ENCODE measurements around the gene SPRTN.

Gene SPRTN, protein sequence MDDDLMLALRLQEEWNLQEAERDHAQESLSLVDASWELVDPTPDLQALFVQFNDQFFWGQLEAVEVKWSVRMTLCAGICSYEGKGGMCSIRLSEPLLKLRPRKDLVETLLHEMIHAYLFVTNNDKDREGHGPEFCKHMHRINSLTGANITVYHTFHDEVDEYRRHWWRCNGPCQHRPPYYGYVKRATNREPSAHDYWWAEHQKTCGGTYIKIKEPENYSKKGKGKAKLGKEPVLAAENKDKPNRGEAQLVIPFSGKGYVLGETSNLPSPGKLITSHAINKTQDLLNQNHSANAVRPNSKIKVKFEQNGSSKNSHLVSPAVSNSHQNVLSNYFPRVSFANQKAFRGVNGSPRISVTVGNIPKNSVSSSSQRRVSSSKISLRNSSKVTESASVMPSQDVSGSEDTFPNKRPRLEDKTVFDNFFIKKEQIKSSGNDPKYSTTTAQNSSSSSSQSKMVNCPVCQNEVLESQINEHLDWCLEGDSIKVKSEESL

DNA sequence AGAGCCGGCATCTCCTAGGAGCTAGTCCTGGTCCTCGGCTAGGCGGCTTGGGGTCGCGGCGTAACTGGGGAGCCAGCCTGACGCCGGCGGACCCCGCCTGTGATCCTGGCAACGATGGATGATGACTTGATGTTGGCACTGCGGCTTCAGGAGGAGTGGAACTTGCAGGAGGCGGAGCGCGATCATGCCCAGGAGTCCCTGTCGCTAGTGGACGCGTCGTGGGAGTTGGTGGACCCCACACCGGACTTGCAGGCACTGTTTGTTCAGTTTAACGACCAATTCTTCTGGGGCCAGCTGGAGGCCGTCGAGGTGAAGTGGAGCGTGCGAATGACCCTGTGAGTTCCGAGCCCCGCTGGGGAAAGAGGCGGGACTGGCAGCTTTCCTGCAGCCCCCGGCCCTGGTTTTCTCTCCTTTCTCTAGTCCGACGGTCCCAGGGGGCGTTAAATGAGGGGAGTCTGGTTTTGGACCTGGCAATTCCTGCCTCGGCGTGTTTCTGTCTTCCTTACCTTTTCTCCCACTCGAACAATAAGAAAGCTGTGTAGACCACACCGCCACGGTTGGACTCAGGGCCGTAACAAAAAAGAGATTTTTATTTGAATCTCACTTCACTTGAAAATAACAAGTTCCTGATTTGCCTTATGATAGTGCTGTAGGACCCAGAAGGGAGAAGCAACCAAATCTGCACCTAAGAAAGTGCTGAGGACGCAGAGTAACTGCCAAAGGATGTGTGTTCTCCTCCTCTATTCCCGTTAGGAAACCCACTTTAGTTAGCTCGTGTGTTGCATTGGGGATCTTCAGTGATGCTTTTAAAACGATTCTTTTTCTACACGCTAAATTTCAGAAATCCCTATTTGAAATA, at the start of gene SPRTN:
Gene SPRTN, plus strand, starts transcription at position 24 of the 859 bp plus-strand sequence. Its CDS starts 91 bp downstream, at position 115.
- peak; percentile 27 for DNase-seq
- in situ Hi-C loops (cut with HindIII; ENCODE audit: low pct_ligation_motif_present, low pct_unique_long_range_greater_than_20kb, low sequenced_read_pairs), result no loop called here

DNA sequence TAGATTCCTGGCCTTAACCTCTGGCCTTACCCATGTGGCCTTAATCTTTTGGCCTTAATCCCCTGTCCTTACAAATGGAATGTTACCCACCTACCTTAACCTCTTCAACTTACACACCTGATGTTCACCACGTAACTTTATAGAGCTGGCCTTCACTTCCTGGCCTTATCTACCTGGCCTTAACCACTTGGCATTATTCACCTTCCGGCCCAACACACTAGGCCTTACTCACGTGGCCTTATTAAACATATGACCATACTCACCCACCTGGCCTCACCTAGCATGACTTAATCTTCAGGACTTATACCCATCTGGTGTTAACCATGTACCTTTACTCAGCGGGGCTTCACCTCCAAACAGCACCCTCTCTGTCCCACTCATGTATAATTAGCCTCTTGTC, 42.2 kb upstream of the SPRTN start:
- in situ Hi-C loops (cut with HindIII; ENCODE audit: low pct_ligation_motif_present, low pct_unique_long_range_greater_than_20kb, low sequenced_read_pairs), result no loop called here
- DNase-seq, result no peak

DNA sequence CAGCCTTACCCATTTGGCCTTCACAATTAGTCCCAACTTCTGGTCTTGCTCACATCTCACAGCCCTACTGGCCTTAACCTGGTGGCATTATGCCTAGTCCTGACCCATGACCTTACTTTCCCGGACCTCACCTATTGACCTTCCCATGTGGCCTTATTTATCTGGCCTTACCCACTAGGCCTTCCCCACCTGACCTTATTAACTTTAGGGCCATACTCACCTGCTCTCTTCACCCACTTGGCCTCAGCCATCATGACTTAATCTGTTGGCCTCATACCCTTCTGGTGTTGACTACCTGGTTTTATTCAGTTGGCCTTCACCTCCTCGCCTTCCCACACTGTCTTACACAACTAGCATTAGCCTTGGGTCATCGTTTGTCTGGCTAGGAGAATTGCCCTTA, 36.1 kb upstream of the SPRTN start:
- no peak for DNase-seq
- in situ Hi-C loops (cut with HindIII; ENCODE audit: low pct_ligation_motif_present, low pct_unique_long_range_greater_than_20kb, low sequenced_read_pairs), result no loop called here

DNA sequence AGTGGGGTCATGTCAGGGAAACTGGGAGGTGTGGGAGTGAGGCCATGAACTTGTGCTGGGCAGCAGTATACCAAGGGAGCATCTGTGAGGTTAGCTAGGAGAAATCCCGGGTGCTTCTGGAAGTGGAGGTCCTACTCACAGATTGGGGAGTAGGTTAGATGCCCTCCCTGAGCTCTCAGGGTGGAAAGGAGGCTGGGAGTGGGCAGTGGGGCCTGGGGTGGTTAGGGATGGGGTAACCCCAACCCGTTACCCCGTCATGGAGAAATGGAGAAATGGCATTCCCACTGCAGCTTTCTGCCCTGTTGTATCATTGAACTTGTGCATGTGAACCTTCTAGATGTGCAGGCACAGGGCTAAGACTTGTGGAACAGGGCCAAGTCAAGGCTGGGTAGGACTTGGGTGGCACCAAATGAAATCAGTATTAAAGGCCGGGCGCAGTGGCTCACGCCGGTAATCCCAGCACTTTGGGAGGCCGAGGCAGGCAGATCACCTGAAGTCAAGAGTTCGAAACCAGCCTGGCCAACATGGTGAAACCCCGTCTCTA, 27.6 kb upstream of the SPRTN start:
- no peak for DNase-seq
- in situ Hi-C loops (cut with HindIII; ENCODE audit: low pct_ligation_motif_present, low pct_unique_long_range_greater_than_20kb, low sequenced_read_pairs), result no loop called here

DNA sequence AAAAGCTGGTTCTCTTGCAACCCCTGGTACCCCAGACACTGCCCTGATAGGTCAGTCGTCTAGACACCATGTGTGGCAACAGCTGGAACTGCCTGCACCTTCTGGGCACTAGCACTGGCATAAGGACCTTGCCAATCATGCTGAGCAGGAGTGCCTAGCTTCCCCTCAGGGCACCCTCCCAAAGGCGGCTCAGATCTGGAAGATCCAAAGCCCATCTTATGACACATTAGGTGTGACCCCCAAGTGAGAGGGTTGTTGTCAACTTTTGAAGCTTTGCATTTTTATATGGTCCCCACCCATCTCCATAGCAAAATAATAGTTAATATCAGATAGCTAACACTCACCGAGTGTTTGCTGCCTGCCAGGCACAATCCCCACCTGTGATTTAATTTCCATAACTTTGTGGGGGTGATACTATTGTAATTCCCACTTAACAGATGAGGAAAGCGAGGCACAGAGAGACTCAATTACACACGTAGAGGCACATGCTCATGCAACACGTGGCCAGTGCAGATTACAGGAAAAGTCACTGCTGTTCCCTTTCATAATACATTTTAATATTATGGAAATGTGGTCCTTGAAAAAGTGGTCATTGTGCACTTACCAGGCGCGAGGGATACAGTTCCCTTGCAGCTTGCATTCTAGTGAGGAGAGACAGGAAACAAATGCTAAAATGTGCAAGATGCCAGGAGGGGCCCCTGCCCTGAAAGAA, 26.2 kb upstream of the SPRTN start:
- DNase-seq, result no peak
- in situ Hi-C loops (cut with HindIII; ENCODE audit: low pct_ligation_motif_present, low pct_unique_long_range_greater_than_20kb, low sequenced_read_pairs), result no loop called here

DNA sequence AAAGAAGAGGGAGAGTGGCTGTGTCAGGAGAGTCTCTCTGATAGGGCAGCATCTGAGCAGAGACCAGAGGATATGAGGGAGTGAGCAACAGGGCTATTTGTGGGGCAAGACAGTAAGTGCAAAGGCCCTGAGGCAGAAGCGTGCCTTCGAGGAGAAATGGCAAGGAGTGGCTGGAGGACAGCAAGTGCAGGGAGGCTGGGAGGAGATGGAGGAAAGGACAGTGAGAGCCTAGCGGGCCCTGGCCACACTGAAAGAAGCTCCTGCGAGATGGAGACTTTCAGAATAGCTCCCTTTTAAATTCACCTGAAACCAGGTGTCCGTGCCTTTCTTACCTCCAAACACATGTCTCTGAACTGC, 25.7 kb upstream of the SPRTN start:
- DNase-seq, result no peak

DNA sequence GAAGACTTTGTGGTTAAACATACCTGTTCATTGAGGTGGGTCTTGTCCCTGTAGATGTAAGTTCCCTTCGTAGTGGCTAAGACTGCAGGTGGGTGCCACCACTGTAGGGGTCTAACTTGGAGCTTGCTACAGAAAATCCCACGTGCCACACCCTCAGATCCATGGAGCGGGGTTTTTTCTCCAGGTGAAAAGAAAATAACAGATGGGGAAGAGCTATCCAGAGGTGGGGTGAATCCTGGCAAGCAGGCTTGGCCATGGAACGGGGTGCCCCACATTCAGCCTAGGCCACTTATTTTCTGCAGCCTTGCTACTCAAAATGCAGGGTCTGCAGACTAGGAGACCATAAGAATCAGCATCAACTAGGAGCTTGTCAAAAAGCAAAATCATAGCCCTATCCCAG, 24.4 kb upstream of the SPRTN start:
- no peak for DNase-seq
- in situ Hi-C loops (cut with HindIII; ENCODE audit: low pct_ligation_motif_present, low pct_unique_long_range_greater_than_20kb, low sequenced_read_pairs), result no loop called here

More for the DNA sequence above, 25.7 kb upstream of the SPRTN start:
- in situ Hi-C loops (cut with HindIII; ENCODE audit: low pct_ligation_motif_present, low pct_unique_long_range_greater_than_20kb, low sequenced_read_pairs), result no loop called here

DNA sequence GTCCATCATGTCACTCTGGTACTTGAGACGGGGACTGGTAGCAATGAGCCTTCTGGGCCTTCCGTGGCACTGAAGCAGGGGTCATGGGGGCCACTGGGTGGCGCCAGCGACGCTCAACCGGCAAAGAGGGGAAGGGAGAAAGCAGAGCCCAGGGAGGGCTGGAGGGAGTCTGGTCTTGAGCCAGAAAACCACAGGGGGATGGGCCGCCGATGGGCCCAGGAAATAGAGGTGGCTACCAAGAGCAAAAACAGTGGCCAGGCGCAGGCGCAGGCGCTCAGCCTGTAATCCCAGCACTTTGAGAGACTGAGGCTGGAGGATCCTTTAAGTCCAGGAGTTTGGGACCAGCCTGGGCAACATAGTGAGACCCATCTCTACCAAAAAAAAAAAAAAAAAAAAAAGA, 22.2 kb upstream of the SPRTN start:
- in situ Hi-C loops (cut with HindIII; ENCODE audit: low pct_ligation_motif_present, low pct_unique_long_range_greater_than_20kb, low sequenced_read_pairs), result no loop called here
- peak; percentile 62 for DNase-seq

DNA sequence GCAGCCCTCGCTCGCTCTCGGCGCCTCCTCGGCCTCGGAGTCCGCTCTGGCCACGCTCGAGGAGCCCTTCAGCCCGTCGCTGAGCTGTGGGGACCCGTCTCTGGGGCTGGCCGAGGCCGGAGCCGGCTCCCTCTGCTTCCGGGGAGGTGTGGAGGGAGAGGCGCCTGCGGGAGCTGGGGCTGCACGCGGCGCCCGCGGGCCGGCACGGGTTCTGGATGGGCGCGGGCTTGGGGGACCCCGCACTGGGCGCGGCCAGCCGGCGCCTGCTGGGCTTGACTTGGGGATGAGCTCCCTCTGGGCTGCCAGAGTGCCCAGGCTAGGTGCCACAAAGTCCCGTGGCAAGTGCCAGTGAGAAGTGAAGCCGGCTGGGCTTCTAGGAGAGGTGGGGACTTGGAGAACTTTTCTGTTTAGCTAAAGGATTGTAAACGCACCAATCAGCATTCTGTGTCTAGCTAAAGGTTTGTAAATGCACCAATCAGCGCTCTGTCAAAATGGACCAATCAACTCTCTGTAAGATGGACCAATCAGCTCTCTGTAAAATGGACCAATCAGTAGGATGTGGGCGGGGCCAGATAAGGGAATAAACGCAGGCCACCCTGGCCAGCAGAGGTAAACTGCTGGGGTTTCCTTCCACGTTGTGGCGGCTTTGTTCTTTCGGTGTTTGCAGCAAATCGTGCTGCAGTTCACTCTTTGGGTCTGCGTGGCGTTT, 20.6 kb upstream of the SPRTN start:
- DNase-seq, result no peak
- in situ Hi-C loops (cut with HindIII; ENCODE audit: low pct_ligation_motif_present, low pct_unique_long_range_greater_than_20kb, low sequenced_read_pairs), result no loop called here

DNA sequence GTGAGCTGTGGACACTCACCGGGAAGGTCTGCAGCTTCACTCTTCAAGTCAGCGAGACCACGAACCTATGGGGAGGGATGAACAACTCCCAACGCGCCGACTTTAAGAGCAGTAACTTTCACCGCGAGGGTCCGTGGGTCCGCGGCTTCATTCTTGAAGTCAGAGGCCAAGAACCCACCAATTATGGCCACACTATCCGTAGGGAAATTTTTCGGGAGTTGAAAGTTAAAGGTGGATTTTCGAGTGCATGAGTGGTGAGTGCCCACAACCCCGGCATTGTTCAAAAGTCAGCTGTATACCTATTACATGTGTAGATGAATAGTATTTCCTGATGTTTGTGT, 20.1 kb upstream of the SPRTN start:
- no peak for DNase-seq
- in situ Hi-C loops (cut with HindIII; ENCODE audit: low pct_ligation_motif_present, low pct_unique_long_range_greater_than_20kb, low sequenced_read_pairs), result no loop called here

DNA sequence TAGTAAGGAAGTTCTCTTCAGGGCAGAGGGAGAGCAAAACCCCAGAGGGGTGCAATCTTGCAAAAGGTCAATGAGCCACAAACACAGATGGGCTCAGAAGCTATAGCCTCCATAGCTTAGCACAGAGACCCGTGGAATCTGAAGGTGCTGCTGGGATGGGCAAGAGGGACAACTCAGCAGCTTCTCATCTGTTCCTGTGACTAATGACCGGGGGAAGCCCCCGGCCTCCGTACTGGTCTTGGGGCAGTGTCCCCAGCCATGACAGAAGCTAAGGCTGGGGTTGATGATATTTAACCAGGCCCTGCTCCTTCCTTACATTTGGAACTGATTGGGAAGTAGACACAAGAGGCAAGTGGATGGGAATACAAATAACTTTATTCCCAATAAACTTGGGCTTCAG, 19.5 kb upstream of the SPRTN start:
- in situ Hi-C loops (cut with HindIII; ENCODE audit: low pct_ligation_motif_present, low pct_unique_long_range_greater_than_20kb, low sequenced_read_pairs), result no loop called here
- DNase-seq, result no peak

DNA sequence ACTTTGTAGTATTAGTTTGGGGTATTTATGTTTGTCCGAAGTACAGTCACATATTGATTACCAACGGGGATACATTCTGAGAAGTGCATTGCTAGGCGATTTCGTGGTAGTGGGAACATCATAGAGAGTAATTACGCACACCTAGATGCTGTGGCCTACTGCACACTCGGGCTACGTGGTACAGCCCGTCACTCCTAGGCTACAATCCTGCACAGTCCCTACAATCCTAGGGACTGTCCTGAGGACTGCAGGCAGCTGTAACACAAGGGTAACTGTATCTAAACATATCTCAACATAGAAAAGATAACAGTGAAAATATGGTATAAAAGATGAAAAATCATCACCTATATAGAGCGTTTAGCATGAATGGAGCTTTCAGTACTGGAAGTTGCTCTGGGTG, 19.0 kb upstream of the SPRTN start:
- no peak for DNase-seq
- in situ Hi-C loops (cut with HindIII; ENCODE audit: low pct_ligation_motif_present, low pct_unique_long_range_greater_than_20kb, low sequenced_read_pairs), result no loop called here

DNA sequence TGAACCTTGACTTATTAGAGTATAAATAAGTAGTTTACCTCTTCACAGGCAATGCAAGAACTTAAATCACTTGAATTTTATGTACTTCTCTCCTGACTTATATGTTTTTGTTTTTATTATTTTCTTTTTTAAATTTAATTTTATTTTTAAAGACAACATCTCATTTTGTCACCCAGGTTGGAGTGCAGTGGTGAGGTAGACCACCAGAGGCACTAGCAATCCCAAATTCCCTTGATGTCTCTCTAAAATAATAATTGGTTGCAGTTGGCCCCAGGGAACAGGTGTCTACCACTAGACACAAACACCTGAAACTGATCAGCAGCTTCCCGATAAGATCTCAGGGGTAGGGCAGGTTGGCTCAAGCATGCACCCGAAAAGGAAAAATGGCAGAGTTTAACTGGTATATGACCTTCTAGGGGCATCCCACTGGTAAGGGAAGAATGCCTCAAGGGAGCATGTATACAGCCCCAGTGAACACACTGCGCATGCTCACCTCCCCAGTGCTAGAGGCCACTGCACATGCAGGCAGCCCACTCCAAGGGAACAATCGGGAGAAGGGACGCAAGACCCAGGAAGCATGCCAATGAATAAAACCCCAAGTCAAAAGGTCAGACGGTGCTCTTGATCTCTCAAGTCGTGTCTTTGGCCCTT, 15.1 kb upstream of the SPRTN start:
- in situ Hi-C loops (cut with HindIII; ENCODE audit: low pct_ligation_motif_present, low pct_unique_long_range_greater_than_20kb, low sequenced_read_pairs), result no loop called here
- DNase-seq, result no peak

DNA sequence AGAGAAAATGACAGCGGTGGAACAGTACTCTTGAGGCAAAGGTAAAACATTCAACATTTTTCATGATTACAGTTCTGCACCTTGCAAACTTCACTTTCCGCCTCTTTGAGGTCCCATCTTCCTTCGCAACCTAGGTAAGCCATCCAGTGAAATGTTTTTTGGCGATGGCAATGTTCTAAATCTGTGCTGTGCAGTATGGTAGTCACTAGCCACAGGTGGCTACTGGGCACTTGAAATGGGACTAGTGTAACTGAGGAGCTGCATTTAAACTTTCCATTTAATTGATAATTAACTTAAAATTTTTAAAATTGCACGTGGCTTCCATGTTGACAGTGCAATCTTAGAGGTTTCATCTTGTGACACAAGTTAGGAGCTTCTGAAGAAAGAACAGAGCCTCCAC, 13.4 kb upstream of the SPRTN start:
- DNase-seq, result no peak
- in situ Hi-C loops (cut with HindIII; ENCODE audit: low pct_ligation_motif_present, low pct_unique_long_range_greater_than_20kb, low sequenced_read_pairs), result no loop called here

DNA sequence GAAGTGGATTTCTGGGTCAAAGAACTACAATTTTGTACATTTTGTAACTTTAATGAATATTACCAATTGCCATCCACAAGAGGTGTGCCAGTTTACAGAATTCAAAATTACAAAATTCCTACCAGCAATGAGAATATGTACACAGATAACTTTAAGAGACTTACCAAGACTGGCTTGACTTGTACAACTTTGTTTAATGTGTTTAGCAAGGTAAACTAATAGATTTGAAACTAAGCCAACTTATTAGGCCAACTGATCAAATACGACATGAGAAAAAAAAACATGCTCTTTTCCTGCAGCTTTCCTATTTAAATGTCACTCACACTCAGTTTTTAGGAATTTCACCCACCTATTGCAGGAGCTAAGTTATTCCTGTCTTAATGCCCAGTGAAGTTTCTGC, 11.8 kb upstream of the SPRTN start:
- DNase-seq, result no peak
- in situ Hi-C loops (cut with HindIII; ENCODE audit: low pct_ligation_motif_present, low pct_unique_long_range_greater_than_20kb, low sequenced_read_pairs), result no loop called here

DNA sequence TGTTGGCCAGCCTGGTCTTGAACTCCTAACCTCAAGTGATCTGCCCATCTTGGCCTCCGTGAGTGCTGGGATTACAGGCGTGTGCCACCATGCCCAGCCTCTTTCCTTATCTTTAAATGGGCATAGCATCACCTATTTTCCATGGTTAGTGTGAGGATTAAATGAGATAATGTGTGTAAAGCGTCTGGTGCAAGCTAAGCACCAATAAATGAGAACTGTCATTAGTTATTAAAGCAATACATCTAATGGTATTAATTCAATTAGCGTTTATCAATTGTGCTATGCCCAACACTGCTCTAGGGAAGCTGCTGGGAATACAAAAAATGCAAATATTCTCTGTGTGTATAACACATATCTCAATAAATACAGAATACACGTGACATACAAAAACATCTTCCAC, 10.5 kb upstream of the SPRTN start:
- in situ Hi-C loops (cut with HindIII; ENCODE audit: low pct_ligation_motif_present, low pct_unique_long_range_greater_than_20kb, low sequenced_read_pairs), result no loop called here
- no peak for DNase-seq

DNA sequence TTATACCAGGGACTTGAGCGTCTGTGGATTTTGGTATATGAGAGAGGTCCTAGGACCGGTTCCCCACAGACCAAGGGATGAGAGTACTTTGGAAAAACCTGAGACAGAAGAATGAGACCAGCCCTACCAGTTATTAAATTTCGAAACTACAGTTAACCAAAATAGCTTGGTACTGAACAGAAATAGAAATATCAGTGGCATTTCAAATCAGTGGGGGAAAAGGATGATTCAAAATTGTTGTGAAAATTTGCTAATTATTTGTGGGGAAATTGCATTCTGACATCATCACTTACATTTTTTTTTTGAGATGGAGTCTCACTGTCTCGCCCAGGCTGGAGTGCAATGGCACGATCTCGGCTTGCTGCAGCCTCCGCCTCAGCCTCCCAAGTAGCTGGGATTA, 8.6 kb upstream of the SPRTN start:
- in situ Hi-C loops (cut with HindIII; ENCODE audit: low pct_ligation_motif_present, low pct_unique_long_range_greater_than_20kb, low sequenced_read_pairs), result no loop called here

DNA sequence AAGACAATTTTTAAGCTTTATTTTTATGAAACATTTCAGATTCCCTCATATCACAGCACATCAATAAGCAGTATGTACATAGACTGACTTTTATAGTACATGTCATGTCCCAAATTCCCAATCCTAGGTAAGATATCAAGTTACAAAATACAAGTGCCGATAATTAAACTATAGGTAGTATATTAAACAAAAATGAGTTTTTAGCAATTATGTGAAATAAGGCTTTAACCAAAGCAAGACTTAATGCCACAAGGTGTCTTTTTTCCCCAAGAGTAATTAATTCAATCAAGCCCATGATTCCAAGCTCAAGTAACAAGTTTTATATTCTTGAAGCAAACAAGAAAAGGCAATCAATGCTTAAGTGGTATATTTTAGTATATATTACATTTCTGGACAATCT, 5.3 kb upstream of the SPRTN start:
- no peak for DNase-seq
- in situ Hi-C loops (cut with HindIII; ENCODE audit: low pct_ligation_motif_present, low pct_unique_long_range_greater_than_20kb, low sequenced_read_pairs), result no loop called here

More for the DNA sequence above, 8.6 kb upstream of the SPRTN start:
- DNase-seq, result no peak
